RWPE2 (cell line): ENCODE measurements around the gene ORM1.

Experiments used
- ATAC-seq: fragments of 200-7000 bp; cut with Tn5 transposase; 3 replicates; pipeline ENCODE4 v1.9.1; 2021; ENCODE audit warnings: low read depth
- DNase-seq: peaks from one replicate; pipeline ENCODE4 v3.0.0-alpha.2; 2020; ENCODE audit warnings: low spot score
- H3K27ac ChIP-seq: fragments of 450-650 bp; 2 replicates; pipeline ENCODE4 v1.5.1; 2017; ENCODE audit warnings: mild to moderate bottlenecking; ENCODE audit not compliant: poor library complexity, severe bottlenecking
- H3K27me3 ChIP-seq: fragments of 250-450 bp; sonication (Bioruptor Pico); 2 replicates; pipeline ENCODE4 v1.5.1; 2021; ENCODE audit warnings: mild to moderate bottlenecking, moderate library complexity; ENCODE audit not compliant: insufficient read depth, poor library complexity, severe bottlenecking
- H3K36me3 ChIP-seq: fragments of 250-450 bp; sonication (Bioruptor Pico); 2 replicates; pipeline ENCODE4 v1.5.1; 2020; ENCODE audit warnings: low read depth, mild to moderate bottlenecking, moderate library complexity
- H3K4me1 ChIP-seq: fragments of 250-450 bp; sonication (Bioruptor Pico); 2 replicates; pipeline ENCODE4 v1.5.1; 2021; ENCODE audit warnings: mild to moderate bottlenecking, moderate library complexity; ENCODE audit not compliant: insufficient read depth, poor library complexity, severe bottlenecking
- H3K4me3 ChIP-seq: fragments of 250-450 bp; sonication (Bioruptor Pico); 2 replicates; pipeline ENCODE4 v1.5.1; 2021; ENCODE audit warnings: mild to moderate bottlenecking, moderate library complexity; ENCODE audit not compliant: severe bottlenecking
- H3K9me3 ChIP-seq: fragments of 250-450 bp; sonication (Bioruptor Pico); 2 replicates; pipeline ENCODE4 v1.5.1; 2021; ENCODE audit warnings: mild to moderate bottlenecking, moderate library complexity; ENCODE audit not compliant: severe bottlenecking
- CTCF ChIP-seq: fragments of 450-650 bp; IDR thresholded peaks from one replicate; pipeline ENCODE4 v1.5.1; 2017; ENCODE audit warnings: mild to moderate bottlenecking, moderate library complexity; ENCODE audit not compliant: poor library complexity, severe bottlenecking

The ORM1 gene

DNA sequence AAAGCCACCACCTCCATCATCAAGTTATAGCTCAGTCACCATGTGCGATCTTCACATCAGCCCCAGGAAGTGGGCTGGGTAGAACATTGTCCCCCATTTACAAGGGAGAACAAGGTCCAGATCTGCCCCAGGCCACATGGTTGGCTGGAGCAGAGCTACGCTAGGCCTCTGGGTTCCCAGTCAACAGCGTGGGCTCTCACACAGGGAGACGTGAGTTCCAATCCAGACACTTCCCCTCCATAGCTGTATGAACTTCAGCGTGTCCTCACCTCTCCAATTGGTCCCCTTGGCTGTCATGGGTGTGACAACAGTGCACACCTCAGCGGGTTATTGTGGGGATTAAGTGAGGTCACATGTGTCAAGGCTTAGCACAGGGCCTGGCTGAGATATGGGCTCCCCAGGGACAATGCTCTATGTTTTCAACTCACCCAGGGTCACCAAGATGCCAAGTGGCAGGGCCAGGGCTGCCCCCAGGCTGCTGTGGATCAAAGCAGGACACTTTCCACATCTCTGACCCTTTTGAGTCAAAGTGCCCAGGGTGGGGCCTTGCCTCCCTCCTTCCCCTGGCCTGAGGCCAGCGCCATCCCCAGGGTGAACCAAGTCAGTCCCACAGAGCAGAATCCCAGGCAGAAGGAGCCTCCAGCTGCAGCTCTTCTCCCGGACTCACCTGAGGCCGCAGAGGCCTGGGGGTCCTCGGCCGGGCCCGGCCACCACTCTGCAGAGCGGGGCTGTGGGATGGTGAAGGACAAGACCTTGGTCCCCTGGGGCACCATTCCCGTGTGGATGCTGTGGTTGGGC is 45.1 kb downstream of the ORM1 start:
- Histone ChIP-seq H3K4me3 (no peak overlapping the region), H3K27ac (no peak overlapping the region), H3K27me3 (no peaks in the 10 kb centered on the region), H3K36me3 (no peaks in the 10 kb centered on the region; the same call in 1 of the 2 replicates), H3K4me1 (peaks cover 40% of the 10 kb centered on the region), H3K9me3 (no peaks in the 10 kb centered on the region)
- DNase-seq: no peak
- ATAC-seq: no peak
- no peak for TF ChIP-seq CTCF

GRCh38 chr9:114369216-114370130 is 46.6 kb downstream of the ORM1 start:
- Histone ChIP-seq H3K4me3 (no peak overlapping the region), H3K27me3 (no peaks in the 10 kb centered on the region), H3K27ac (no peak overlapping the region), H3K9me3 (no peaks in the 10 kb centered on the region), H3K36me3 (no peaks in the 10 kb centered on the region; the same call in 1 of the 2 replicates), H3K4me1 (peaks cover 33% of the 10 kb centered on the region)
- DNase-seq (no peak), ATAC-seq (no peak)
- no peak for TF ChIP-seq CTCF

- peak overlapping the region; percentile 81 for H3K27ac ChIP-seq
These were observed 47.5 kb downstream of the ORM1 start for GRCh38 chr9:114370251-114370967.

DNA sequence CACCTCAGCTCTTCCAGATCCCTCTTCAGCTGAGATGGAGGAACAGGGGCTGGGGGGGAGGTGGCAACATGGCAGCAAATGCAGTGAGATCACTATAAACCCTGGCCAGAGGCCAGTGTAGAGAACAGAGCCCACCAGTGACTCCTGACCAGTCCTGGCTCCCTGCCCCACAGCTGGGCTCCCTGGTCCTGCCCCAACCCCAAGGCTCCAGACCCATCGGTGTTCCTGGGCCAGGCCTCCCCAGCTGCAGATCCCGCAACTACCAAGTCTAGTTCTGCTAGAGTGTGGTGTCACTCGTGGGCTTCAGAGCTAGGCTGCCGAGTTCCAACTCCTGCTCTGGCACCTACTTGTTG is 48.0 kb downstream of the ORM1 start:
- peak overlapping the region; percentile 81 for H3K27ac ChIP-seq
- no peak for TF ChIP-seq CTCF
- H3K9me3 ChIP-seq: no peaks in the 10 kb centered on the region
- no peak overlapping the region for H3K4me3 ChIP-seq
- H3K36me3 ChIP-seq: no peaks in the 10 kb centered on the region; the same call in 1 of the 2 replicates
- no peak for ATAC-seq
- no peak for DNase-seq
- no peaks in the 10 kb centered on the region for H3K27me3 ChIP-seq
- peaks cover 26% of the 10 kb centered on the region for H3K4me1 ChIP-seq

More at GRCh38 chr9:114370251-114370967, 47.5 kb downstream of the ORM1 start:
- H3K4me3 ChIP-seq: no peak overlapping the region
- H3K27me3 ChIP-seq: no peaks in the 10 kb centered on the region
- ATAC-seq (no peak), DNase-seq (no peak)
- no peak for TF ChIP-seq CTCF
- no peaks in the 10 kb centered on the region for H3K9me3 ChIP-seq
- H3K4me1 ChIP-seq: peaks cover 32% of the 10 kb centered on the region
- H3K36me3 ChIP-seq: no peaks in the 10 kb centered on the region; the same call in 1 of the 2 replicates
